H1 (cell line): ENCODE data around the gene JPH2. TPM values are rescaled to one million over a fixed set of nuclear protein-coding genes. Genes with fewer than 3 reads are reported as not detected.
A peak's percentile ranks its signal among the peaks of the same experiment; 100 is the strongest.

Experiments used
- CTCF ChIA-PET: fragments of 300-600 bp; sonication (Branson Sonifier 250); formaldehyde crosslinking; loops from one replicate; lab custom pipeline; 2021; ENCODE audit not compliant: partially characterized antibody; lab: Charles Lee
- POLR2A ChIA-PET: fragments of 300-600 bp; sonication (Branson Sonifier 250); formaldehyde crosslinking; loops from one replicate; lab custom pipeline; 2021; ENCODE audit warnings: inconsistent platforms; ENCODE audit not compliant: partially characterized antibody; lab: Charles Lee
- DNase-seq, 2 experiments: peaks; one replicate each; pipeline versions ENCODE4 v3.0.0 to v3.0.0-alpha.2; 2010 to 2022; ENCODE audit warnings: low spot score in 2 of 2, low read depth in 1 of 2, mixed read lengths in 1 of 2
- FAIRE-seq: peaks from 2 replicates; lab custom pipeline; 2011; peaks lifted over from hg19 to GRCh38; lab: Jason Lieb, UNC
- H2AFZ ChIP-seq: 2 replicates; pipeline ENCODE4 v1.8.1; 2012; ENCODE audit warnings: low read length, inconsistent platforms
- H2AK5ac ChIP-seq: 2 replicates; pipeline ENCODE4 v1.6.1; 2013; ENCODE audit warnings: low read depth, low read length
- H2BK120ac ChIP-seq: replicated peaks from 2 replicates; pipeline ENCODE3; 2013; ENCODE audit warnings: low read depth, low read length, inconsistent platforms
- H2BK12ac ChIP-seq: 2 replicates; pipeline ENCODE4 v1.6.1; 2013; ENCODE audit warnings: low read depth, low read length
- H2BK15ac ChIP-seq: 2 replicates; pipeline ENCODE4 v1.6.1; 2013; ENCODE audit warnings: low read length
- H2BK20ac ChIP-seq: 2 replicates; pipeline ENCODE4 v1.6.1; 2013; ENCODE audit warnings: low read length
- H2BK5ac ChIP-seq: 2 replicates; pipeline ENCODE4 v1.6.1; 2013; ENCODE audit warnings: low read depth, low read length
- H3K14ac ChIP-seq: 2 replicates; pipeline ENCODE4 v1.6.1; 2013; ENCODE audit warnings: inconsistent platforms; ENCODE audit not compliant: insufficient read length
- H3K18ac ChIP-seq: 2 replicates; pipeline ENCODE4 v1.6.1; 2013; ENCODE audit warnings: low read length; ENCODE audit errors: extremely low read depth
- H3K23ac ChIP-seq: 2 replicates; pipeline ENCODE4 v1.6.1; 2013; ENCODE audit warnings: inconsistent platforms; ENCODE audit not compliant: insufficient read length
- H3K23me2 ChIP-seq: 2 replicates; pipeline ENCODE4 v1.6.1; 2013; ENCODE audit warnings: low read depth, low read length
- H3K27ac ChIP-seq: 2 replicates; pipeline ENCODE4 v1.6.1; 2011; ENCODE audit warnings: low read depth, low read length, inconsistent platforms
- H3K27me3 ChIP-seq, 4 experiments: replicated peaks in 1 of 4; 1 replicate in 1 of 4; 2 replicates in 3 of 4; pipeline versions ENCODE4 v1.6.1 to v1.8.1; 2011 to 2013; ENCODE audit warnings: low read length in 3 of 4, mild to moderate bottlenecking in 3 of 4, inconsistent platforms in 2 of 4, mixed read lengths in 2 of 4, moderate library complexity in 1 of 4; ENCODE audit not compliant: control insufficient read depth in 3 of 4, insufficient read depth in 3 of 4; ENCODE audit errors: extremely low read depth in 1 of 4
- H3K36me3 ChIP-seq, 4 experiments: 2 replicates each; pipeline versions ENCODE4 v1.6.1 to v1.8.1; 2011 to 2013; ENCODE audit warnings: mild to moderate bottlenecking in 4 of 4, low read length in 3 of 4, moderate library complexity in 2 of 4, control low read depth in 1 of 4, inconsistent platforms in 1 of 4; ENCODE audit not compliant: insufficient read depth in 4 of 4, control insufficient read depth in 2 of 4
- H3K4ac ChIP-seq: replicated peaks from 2 replicates; pipeline ENCODE3; 2013; ENCODE audit warnings: low read length, low read depth, mixed read lengths, inconsistent platforms; ENCODE audit not compliant: insufficient read length
- H3K4me1 ChIP-seq, 4 experiments: replicated peaks in 1 of 4; 1 replicate in 1 of 4; 2 replicates in 3 of 4; pipeline versions ENCODE4 v1.6.1 to v1.8.1; 2011 to 2013; ENCODE audit warnings: low read length in 3 of 4, inconsistent platforms in 2 of 4, mixed read lengths in 1 of 4; ENCODE audit not compliant: insufficient read depth in 4 of 4, control insufficient read depth in 3 of 4
- H3K4me2 ChIP-seq, 2 experiments: 2 replicates each; pipeline versions ENCODE4 v1.6.1 to v1.8.1; 2011 to 2013; ENCODE audit warnings: low read depth in 2 of 2, low read length in 2 of 2, control low read depth in 1 of 2, inconsistent platforms in 1 of 2, mild to moderate bottlenecking in 1 of 2; ENCODE audit not compliant: insufficient read depth in 1 of 2
- H3K4me3 ChIP-seq, 4 experiments: fragments of 200-600, 300-600 bp in 1 of 4; sonication (generic), shearing (Covaris generic), sonication (Bioruptor Twin) in 1 of 4; 2 replicates each; pipeline versions ENCODE4 v1.5.1 to v1.8.1; 2011 to 2016; ENCODE audit warnings: low read length in 4 of 4, low read depth in 3 of 4, control low read depth in 2 of 4, inconsistent platforms in 2 of 4, mild to moderate bottlenecking in 2 of 4, mixed read lengths in 1 of 4, moderate library complexity in 1 of 4; ENCODE audit not compliant: insufficient read depth in 2 of 4; ENCODE audit errors: extremely low read depth in 1 of 4
- H3K56ac ChIP-seq: replicated peaks from 2 replicates; pipeline ENCODE3; 2013; ENCODE audit warnings: low read depth, mild to moderate bottlenecking, mixed read lengths, low read length, inconsistent platforms; ENCODE audit not compliant: insufficient read length
- H3K79me1 ChIP-seq: 2 replicates; pipeline ENCODE4 v1.6.1; 2013; ENCODE audit warnings: low read depth, low read length, control low read depth
- H3K79me2 ChIP-seq, 2 experiments: 2 replicates each; pipeline versions ENCODE4 v1.6.1 to v1.8.1; 2012 to 2013; ENCODE audit warnings: low read length in 2 of 2, mild to moderate bottlenecking in 2 of 2, inconsistent platforms in 1 of 2; ENCODE audit not compliant: insufficient read depth in 2 of 2, control insufficient read depth in 1 of 2
- H3K9ac ChIP-seq, 4 experiments: replicated peaks in 1 of 4; 1 replicate in 1 of 4; 2 replicates in 3 of 4; pipeline versions ENCODE4 v1.6.1 to v1.8.1; 2011 to 2013; ENCODE audit warnings: low read depth in 3 of 4, low read length in 3 of 4, control low read depth in 2 of 4, mild to moderate bottlenecking in 2 of 4, moderate library complexity in 2 of 4, inconsistent platforms in 1 of 4; ENCODE audit errors: extremely low read depth in 1 of 4
- H3K9me3 ChIP-seq, 2 experiments: 2 replicates each; pipeline versions ENCODE4 v1.6.1 to v1.8.1; 2012 to 2013; ENCODE audit warnings: mild to moderate bottlenecking in 2 of 2, moderate library complexity in 2 of 2, control low read depth in 1 of 2, inconsistent platforms in 1 of 2, low read depth in 1 of 2, low read length in 1 of 2, mixed read lengths in 1 of 2; ENCODE audit not compliant: insufficient read depth in 2 of 2
- H4K20me1 ChIP-seq, 2 experiments: replicated peaks in 1 of 2; 2 replicates each; pipeline versions ENCODE3 to v1.8.1; 2011 to 2013; ENCODE audit warnings: inconsistent platforms in 2 of 2, low read length in 2 of 2, mild to moderate bottlenecking in 1 of 2; ENCODE audit not compliant: insufficient read depth in 2 of 2, control insufficient read depth in 1 of 2
- H4K5ac ChIP-seq: 2 replicates; pipeline ENCODE4 v1.6.1; 2013; ENCODE audit warnings: low read length, low read depth, mixed read lengths, inconsistent platforms; ENCODE audit not compliant: insufficient read length
- H4K8ac ChIP-seq: 2 replicates; pipeline ENCODE4 v1.8.0; 2013; ENCODE audit warnings: mild to moderate bottlenecking, moderate library complexity, low read length, inconsistent platforms; ENCODE audit not compliant: insufficient read depth; ENCODE audit errors: extremely low read depth
- H4K91ac ChIP-seq: replicated peaks from 2 replicates; pipeline ENCODE3; 2013; ENCODE audit warnings: low read length, mixed read lengths, inconsistent platforms; ENCODE audit not compliant: insufficient read length
- CBX8 ChIP-seq: fragments of 300-800, 300-1000 bp; sonication (generic); IDR thresholded peaks from 2 replicates; pipeline ENCODE4 v1.7.1; 2016; ENCODE audit warnings: low read depth, low read length, borderline replicate concordance
- CEBPB ChIP-seq: IDR thresholded peaks from 2 replicates; pipeline ENCODE4 v1.6.1; 2012; ENCODE audit warnings: low read depth, low read length
- KDM1A ChIP-seq: fragments of 200-600, 300-600 bp; sonication (generic); IDR thresholded peaks from 2 replicates; pipeline ENCODE4 v1.7.1; 2016; ENCODE audit warnings: mild to moderate bottlenecking, low read length, borderline replicate concordance
- KDM4A ChIP-seq: IDR thresholded peaks from one replicate; pipeline ENCODE4 v1.7.1; 2012; ENCODE audit warnings: low read depth, mild to moderate bottlenecking, moderate library complexity, low read length, inconsistent platforms; ENCODE audit not compliant: severe bottlenecking
- KDM5A ChIP-seq: fragments of 200-600 bp; IDR thresholded peaks from 2 replicates; pipeline ENCODE4 v1.7.1; 2012; ENCODE audit warnings: mild to moderate bottlenecking, low read length, inconsistent platforms, mixed read lengths
- PHF8 ChIP-seq: fragments of 200-600 bp; sonication (generic); conservative IDR thresholded peaks from 2 replicates; pipeline ENCODE4 v1.7.1; 2012; ENCODE audit warnings: low read depth, mild to moderate bottlenecking, inconsistent platforms, low read length, moderate library complexity
- SIN3A ChIP-seq, 2 experiments: IDR thresholded peaks in 1 of 2; conservative IDR thresholded peaks in 1 of 2; 2 replicates each; pipeline ENCODE4 v1.6.1; 2011 to 2012; ENCODE audit warnings: low read length in 2 of 2, improper control_type of control experiment in 1 of 2, low read depth in 1 of 2, mild to moderate bottlenecking in 1 of 2
- SRF ChIP-seq: IDR thresholded peaks from 2 replicates; pipeline ENCODE4 v1.6.1; 2011; ENCODE audit warnings: mild to moderate bottlenecking, low read depth, low read length, moderate library complexity
- TEAD4 ChIP-seq: IDR thresholded peaks from 2 replicates; pipeline ENCODE4 v1.6.1; 2012; ENCODE audit warnings: low read depth, low read length, inconsistent platforms, mixed read lengths
- WGBS, 2 experiments: shearing (Covaris generic) in 1 of 2; methylation state at CpG; one replicate each; pipeline versions ENCODE4 v1.1.6 to v1.1.7; 2013 to 2015; ENCODE audit warnings: low lambda C conversion rate in 2 of 2, mixed read lengths in 2 of 2, inconsistent platforms in 1 of 2, low coverage in 1 of 2, missing lambda C conversion rate in 1 of 2; ENCODE audit not compliant: insufficient replicate concordance in 2 of 2, insufficient coverage in 1 of 2, insufficient read length in 1 of 2; ENCODE audit errors: extremely low coverage in 1 of 2, missing lambda C conversion rate in 1 of 2; 5-methylcytosine and 5-hydroxymethylcytosine counted together
- polyA plus RNA-seq, 7 experiments: library from polyadenylated mRNA; depleted of rRNA in 3 of 7; stranded (reverse) in 5 of 7; unstranded in 2 of 7; fragments of >200 nt in 5 of 7; fragments of 200-250 nt in 2 of 7; gene quantifications; 1 replicate in 5 of 7; 2 replicates in 1 of 7; 4 replicates in 1 of 7; pipeline versions ENCODE4 v1.2.1 to v1.2.3, GENCODE V29; 2011 to 2013; ENCODE audit warnings: missing spikeins in 2 of 7, mixed read lengths in 2 of 7
- total RNA-seq: library from RNA; stranded (reverse); fragmentation: NEBNext Ultra II Directional; extraction: Animal tissue kit (Norgen Biotek cat#: 25700); gene quantifications from 2 replicates; pipeline ENCODE4 v1.2.1, GENCODE V29; 2021
- TF ChIP-seq, protein P1 (sequence below): IDR thresholded peaks from 2 replicates; pipeline ENCODE4 v1.6.1; 2012; ENCODE audit warnings: low read length, inconsistent platforms

JPH2 gene
- total and polyA plus RNA-seq, 2 of the 8 experiments (the other 6 are each of a cell fraction or from before 2014, with no cell fraction given) = 0.59 to 1.3 TPM

DNA sequence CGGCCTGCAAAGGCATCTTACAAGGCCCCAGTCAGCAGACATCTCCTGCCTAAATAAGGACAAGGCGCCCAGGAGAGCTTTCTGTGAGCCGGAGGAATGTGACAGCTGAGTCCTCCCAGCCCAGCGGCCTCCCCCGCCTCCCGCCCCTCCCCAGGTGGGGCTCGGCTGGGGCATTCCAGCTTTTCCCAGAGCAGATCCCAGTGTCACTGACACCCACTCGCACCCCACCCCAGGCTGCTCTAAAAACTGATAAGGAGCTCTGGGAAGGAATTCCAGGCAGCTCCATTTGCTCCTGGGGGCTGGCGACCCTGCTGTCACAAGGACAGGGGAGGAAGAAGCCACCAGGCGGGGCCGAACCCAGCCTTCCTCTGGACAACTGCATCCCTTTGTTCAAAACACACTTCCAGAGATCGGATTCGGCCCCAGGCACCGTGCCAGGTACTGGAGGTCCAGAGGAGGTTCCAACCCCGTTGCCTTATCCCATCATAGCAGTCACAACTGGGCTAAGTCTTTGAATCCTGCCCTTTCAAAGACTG is 49.7 kb downstream of the JPH2 start:
- Histone ChIP-seq H3K4me3 (peak overlapping the region in 1 of 4 experiments; percentile 31; a peak in 1 of 8 replicates), H3K23ac (no peak overlapping the region), H3K18ac (no peak overlapping the region), H3K9me3 (no peaks in the 10 kb centered on the region), H2AFZ (peak overlapping the region; percentile 60), H3K79me2 (no peaks in the 10 kb centered on the region), H2BK120ac (no peak overlapping the region), H3K14ac (no peak overlapping the region), H2BK20ac (no peak overlapping the region), H3K56ac (no peak overlapping the region), H3K9ac (0 out of 7 replicates have a peak overlapping the region, but pooled peaks of 1 of the 4 experiments have one; percentile 27), H3K27me3 (no peaks in the 10 kb centered on the region), H2BK5ac (no peak overlapping the region), H4K8ac (no peak overlapping the region), H3K79me1 (no peaks in the 10 kb centered on the region), H3K4me2 (peak overlapping the region in 1 of 2 experiments; percentile 26; a peak in 2 of 4 replicates), H3K36me3 (no peaks in the 10 kb centered on the region), H3K4me1 (peaks cover 0 to 4% (median 2%) of the 10 kb centered on the region in 4 experiments; a peak in 3 of 7 replicates), H3K27ac (0 out of 2 replicates have a peak overlapping the region, but pooled peaks have one; percentile 28), H3K23me2 (no peaks in the 10 kb centered on the region), H2BK12ac (0 out of 2 replicates have a peak overlapping the region, but pooled peaks have one; percentile 29), H4K91ac (no peak overlapping the region), H4K5ac (no peak overlapping the region), H2BK15ac (no peak overlapping the region), H3K4ac (no peak overlapping the region), H4K20me1 (no peaks in the 10 kb centered on the region), H2AK5ac (no peak overlapping the region)
- 50% methylated on average over 13 of the region's 15 CpGs; no CpG with 5 or more reads in 1 of the 2 experiments for whole genome bisulfite sequencing, 2 experiments
- FAIRE-seq = no peak
- peak; percentile 25 to 55 for DNase-seq
- POLR2A ChIA-PET = interaction anchor here (0.7 to 1.7 kb wide), 5 partner anchors 17 to 50 kb away, joined by 3 to 5 read pairs (median 3); partner anchors contain the start of gene JPH2
- CTCF ChIA-PET = interaction anchor here (0.7 to 3.0 kb wide), 10 partner anchors 11 to 81 kb away, joined by 3 to 17 read pairs (median 3); no protein-coding TSS in a partner anchor
- peak; percentile 51; the same call in 1 of the 2 replicates for TF ChIP-seq TEAD4
- TF ChIP-seq PHF8 = no peak
- TF ChIP-seq KDM5A = no peak
- TF ChIP-seq KDM1A = no peak
- TF ChIP-seq SIN3A (conservative IDR thresholded peaks at IDR 0.05 in 1 of 2, IDR thresholded peaks at IDR 0.05 in 1 of 2; ENCODE audit: low read depth in 1 of 2, low read length in 2 of 2) = 0 out of 4 replicates have a peak, but pooled peaks of 1 of the 2 experiments have one; percentile 50
- TF ChIP-seq CBX8 = no peak
- TF ChIP-seq, protein P1, sequence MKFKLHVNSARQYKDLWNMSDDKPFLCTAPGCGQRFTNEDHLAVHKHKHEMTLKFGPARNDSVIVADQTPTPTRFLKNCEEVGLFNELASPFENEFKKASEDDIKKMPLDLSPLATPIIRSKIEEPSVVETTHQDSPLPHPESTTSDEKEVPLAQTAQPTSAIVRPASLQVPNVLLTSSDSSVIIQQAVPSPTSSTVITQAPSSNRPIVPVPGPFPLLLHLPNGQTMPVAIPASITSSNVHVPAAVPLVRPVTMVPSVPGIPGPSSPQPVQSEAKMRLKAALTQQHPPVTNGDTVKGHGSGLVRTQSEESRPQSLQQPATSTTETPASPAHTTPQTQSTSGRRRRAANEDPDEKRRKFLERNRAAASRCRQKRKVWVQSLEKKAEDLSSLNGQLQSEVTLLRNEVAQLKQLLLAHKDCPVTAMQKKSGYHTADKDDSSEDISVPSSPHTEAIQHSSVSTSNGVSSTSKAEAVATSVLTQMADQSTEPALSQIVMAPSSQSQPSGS = no peak
- no peak for TF ChIP-seq KDM4A
- no peak for TF ChIP-seq CEBPB
- TF ChIP-seq SRF = peak; percentile 84
